Measurements from ENCODE around the gene UGT8.
"Not testable (repeated sequence)": the region's sequence is repeated elsewhere in the genome, so short reads cannot be mapped to it uniquely, and the experiment has no call there.

- not testable (repeated sequence) for TF ChIP-seq CTCF (IDR thresholded peaks at IDR 0.05; ENCODE audit: poor library complexity, severe bottlenecking); POLR2AphosphoS5 (IDR thresholded peaks at IDR 0.05); RAD21 (conservative IDR thresholded peaks at IDR 0.05); SMC3 (conservative IDR thresholded peaks at IDR 0.05; ENCODE audit: poor library complexity)
Observed at GRCh38 chr4:114590360-114590759, 8.2 kb upstream of the UGT8 start.

Measured in neural cell (in vitro differentiated cells).